HUDEP-2 (cell line): ENCODE data around the gene DHCR24.

Experiments
- DNase-seq, 76 experiments: peaks; one replicate each; lab custom pipeline; 2025; ENCODE audit not compliant: unreplicated experiment in 76 of 76; lab: John Stamatoyannopoulos, UW

Gene DHCR24

DNA sequence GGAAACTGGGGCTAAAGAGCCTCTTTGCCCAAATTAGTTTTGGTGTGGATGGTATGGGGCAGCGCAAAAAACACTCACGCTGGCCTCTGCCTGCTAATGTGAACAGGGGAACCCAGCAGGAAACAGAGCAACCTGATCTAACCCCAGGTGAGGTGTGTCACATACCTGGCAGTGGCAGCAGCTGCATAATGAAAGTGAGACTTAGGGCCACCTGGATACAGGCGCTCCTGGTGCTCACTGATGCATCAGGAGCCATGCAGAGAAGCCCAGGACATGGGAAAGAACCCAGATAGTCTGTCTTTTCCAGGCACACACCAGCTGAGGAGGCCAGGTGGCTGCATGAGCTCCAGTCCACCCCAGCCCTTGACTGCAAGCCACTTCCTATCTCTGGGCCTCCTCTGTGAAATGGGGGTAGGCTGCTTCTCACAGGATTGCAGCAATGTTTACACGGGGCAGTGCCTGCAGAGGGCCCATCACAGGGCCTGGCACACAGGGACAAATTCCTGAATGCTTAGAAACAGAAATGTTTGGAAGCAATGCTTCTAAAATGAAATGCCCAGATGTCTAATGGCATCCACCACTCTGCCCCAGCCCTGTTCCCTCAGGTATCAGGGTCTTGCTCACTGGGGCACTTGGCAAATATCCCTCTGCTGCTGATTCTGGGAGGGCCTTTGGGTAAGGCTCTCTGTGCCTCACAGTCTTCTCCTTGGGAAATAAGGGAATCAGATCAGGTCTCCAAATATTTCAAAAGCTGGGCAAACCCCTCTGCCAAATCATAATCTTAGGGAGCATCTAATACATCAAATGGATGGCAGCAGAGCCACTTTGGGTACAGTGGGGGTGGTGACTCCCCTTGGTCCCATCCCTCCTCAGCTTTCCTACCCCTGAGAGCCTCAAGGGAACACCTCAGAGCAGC is 19.9 kb downstream of the DHCR24 start:
- no peak for DNase-seq

- DNase-seq, result no peak
Observed at GRCh38 chr1:54865238-54866073, 21.5 kb downstream of the DHCR24 start.

- no peak for DNase-seq
Observed at GRCh38 chr1:54864460-54865208, 22.4 kb downstream of the DHCR24 start.

DNA sequence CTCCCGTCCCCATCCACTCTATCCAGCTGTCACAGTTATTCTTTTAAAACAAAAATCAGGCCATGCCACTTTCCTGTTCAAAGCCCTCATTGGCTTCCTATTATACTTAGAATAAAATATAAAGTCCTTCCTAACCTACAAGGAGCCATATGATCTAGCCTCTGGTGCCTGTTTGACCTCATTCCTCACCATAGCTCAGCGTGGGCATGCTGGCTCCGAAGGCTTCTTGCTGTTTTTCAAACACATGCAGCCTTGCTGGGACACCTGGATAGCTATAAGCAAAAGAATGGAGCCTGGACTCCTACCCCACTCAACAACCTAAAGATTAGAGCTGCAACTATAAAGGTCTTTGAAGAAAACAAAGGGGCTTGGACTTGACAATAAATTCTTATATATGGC is 23.7 kb downstream of the DHCR24 start:
- no peak for DNase-seq

DNA sequence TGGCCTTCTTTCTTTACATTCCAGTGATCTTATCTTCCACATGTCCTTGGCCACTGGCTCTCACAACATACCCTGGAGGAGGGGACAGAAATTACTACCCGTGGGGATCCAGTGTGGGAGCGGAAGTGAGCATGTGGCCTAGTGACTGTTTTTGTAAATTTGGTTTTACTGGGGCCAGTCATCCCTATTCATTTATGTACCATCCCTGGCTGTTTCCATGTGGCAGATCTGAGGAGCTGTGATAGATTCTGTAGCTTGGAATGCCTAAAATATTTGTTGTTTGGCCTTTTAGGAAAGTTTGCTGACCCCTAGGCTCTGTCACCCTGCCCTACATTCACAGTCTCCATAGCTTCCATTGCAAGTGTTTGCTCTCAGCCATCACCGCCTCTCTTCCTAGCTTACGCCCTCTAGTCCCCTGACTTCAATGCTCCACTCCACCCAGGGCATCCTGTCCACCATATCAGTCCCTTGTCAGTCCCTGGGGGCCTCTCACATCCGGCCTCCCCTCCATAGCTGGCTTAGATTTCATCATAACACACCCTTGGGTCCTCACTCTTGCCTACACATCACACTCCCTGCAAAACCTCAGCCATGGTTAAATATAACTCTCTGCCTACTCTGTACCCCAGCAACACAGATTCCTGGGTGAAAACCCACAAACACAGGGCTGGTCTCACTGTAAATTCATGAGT is 25.8 kb downstream of the DHCR24 start:
- peak in 5 of 76 experiments; percentile 13 to 38 (median 22) for DNase-seq

DNA sequence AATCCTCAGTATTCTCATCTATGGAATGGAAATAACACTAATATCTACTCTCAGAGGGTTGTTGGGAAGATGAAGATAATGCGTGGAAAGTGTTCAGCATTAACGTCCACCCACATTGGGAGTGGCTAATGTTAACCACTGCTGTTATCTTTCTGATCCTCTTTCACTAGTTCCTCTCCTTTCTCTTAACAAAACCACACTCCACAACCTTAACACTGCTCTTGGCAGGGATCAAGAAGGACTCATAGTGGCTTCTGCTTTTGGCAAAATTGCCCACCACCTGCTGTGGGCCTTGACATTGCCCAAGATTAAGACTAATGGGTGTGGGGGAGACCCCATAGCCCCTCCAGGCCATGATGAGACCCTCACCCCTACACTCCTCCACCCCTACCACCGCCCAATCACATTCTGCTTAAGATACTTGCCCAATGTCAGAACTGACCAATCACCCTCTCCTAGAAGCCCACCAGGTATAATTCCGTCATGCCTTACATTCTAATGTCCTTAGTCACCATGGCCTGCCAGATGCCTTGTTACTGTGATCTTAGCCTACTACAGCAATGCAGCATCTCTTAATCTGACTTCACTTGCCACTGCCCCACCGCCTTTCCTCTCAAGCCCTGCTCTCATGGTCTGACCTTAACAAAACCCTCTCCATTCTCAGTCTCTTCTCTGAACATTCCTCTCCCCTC is 27.1 kb downstream of the DHCR24 start:
- DNase-seq, result peak in 23 of 76 experiments; percentile 2 to 72 (median 32)

GRCh38 chr1:54857746-54858561 is 29.0 kb downstream of the DHCR24 start:
- no peak for DNase-seq

DNA sequence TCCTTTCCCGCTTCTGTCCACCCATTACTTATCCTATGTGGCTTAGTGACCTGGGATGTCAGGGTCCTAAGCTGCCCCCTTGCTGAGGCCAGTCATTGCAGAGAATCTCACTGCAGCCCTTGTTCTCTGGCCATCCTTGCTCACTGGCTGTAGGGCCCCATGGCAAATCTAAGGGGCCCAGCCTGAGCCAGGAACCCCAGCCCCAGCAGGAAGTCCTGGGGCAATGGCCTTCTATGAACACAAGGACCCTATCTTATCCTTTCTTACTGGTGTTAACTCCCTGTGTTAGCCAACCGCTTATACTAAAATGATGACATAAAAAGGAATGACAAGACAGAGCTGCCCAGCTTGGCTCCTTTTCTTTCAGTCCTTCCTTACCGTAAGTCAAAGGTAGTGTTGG is 29.9 kb downstream of the DHCR24 start:
- DNase-seq, result no peak

DNA sequence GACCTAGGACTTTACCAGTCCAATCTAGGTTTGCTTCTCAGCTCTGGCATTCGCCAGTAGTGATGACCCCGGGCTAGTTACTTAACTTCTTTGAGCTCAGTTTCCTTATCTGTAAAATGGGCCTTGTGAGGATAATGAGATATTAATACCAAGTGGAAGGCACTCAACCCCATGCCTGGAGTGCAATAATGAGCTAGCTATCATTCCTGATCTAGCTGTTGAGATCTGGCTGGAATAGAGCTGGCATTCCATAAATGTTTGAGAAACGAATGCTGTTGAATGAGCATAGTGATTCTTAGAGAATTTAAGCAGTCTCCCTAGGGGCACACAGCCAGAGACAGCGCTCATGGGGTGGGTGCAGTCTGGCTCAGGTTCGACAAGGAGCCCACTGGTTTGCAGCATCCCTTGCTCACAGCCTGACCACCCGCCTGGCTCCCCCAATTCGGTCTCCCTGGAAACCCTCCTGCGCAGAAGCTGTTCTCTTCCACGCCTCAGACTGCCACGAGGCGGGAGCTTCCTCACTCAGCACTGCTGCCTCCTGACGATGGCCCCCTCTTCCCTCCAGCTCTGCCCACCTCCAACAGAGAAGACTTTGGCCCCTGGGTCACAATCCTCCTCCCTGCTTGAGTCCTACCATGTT is 32.5 kb downstream of the DHCR24 start:
- DNase-seq, result no peak

DNA sequence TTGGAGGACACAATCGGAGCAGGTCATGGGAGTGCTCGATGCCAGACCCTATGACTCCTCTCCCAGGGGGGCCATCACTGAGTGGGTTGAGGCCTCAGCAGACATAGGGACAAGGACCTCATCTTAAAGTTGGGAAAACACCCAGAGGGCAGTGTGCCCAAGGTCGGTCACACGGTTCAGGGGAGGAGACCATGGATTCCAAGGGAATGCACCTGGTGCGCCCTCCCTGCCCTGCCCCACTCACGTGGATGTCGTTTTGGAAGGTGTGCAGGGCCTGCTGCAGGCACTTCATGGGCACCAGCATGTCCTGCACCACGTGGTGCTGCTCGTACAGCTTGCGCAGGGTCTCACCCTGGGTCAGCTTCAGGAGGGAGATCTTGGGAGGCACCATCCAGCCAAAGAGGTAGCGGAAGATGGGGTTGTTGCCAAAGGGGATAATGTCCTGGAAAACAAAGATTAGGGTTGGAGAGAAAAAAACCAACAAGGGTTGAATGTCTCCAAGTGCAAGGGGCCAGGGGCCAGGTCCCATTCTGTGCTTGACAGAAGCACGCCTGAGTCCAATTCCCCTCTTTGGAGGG is 33.1 kb downstream of the DHCR24 start:
- DNase-seq, result no peak

GRCh38 chr1:54853096-54853792 is 33.8 kb downstream of the DHCR24 start:
- DNase-seq, result no peak

DNA sequence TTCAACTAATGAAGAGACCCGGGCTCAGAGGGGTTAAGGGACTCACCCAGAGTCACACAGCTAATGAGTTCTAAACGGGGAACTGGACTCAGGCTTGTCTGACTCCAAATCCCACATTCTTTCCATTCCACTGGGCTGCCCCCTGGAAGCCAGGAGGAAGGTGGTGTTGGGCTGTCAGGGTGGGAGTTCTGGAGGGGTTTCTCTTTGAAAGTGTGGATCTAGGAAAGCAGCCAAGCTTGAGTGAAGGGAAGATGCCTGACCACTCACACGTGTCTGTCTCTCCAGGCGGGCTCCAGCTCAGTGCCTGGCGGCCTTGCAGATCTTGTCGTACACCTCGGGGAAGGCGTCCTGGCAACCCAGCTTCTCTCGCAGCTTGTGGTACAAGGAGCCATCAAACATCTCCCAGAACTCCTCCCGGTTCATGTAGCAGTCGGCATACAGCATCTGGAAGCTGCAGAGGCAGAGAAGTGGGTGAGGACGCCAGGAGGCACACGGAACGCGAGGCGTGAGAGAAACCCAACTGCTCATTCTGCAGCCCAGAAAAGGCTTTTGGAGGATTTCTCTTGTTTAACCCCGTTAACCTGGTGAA is 35.0 kb downstream of the DHCR24 start:
- DNase-seq, result no peak

DNA sequence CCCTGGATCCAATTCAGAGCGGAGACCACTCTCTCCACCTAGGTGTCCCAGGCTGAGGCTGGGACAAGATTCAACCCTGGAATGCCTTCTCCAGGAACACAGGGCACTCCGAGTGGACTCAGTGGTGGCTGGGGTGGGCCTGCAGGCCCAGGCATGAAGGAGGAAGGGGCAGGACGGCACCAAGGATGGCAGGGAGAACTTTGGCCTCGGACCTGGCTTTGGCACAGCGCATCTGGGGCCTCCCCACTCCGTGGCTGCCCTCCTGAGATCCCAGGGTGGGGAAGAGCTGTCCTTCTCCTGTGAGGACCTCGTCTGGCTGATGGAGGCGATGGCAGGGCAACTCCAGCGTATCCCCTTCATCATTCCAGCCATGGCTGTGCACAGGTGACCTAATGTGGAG is 35.6 kb downstream of the DHCR24 start:
- no peak for DNase-seq

- no peak for DNase-seq
Observed at GRCh38 chr1:54850737-54851136, 36.3 kb downstream of the DHCR24 start.

GRCh38 chr1:54850069-54850730 is 36.8 kb downstream of the DHCR24 start:
- DNase-seq, result no peak

DNA sequence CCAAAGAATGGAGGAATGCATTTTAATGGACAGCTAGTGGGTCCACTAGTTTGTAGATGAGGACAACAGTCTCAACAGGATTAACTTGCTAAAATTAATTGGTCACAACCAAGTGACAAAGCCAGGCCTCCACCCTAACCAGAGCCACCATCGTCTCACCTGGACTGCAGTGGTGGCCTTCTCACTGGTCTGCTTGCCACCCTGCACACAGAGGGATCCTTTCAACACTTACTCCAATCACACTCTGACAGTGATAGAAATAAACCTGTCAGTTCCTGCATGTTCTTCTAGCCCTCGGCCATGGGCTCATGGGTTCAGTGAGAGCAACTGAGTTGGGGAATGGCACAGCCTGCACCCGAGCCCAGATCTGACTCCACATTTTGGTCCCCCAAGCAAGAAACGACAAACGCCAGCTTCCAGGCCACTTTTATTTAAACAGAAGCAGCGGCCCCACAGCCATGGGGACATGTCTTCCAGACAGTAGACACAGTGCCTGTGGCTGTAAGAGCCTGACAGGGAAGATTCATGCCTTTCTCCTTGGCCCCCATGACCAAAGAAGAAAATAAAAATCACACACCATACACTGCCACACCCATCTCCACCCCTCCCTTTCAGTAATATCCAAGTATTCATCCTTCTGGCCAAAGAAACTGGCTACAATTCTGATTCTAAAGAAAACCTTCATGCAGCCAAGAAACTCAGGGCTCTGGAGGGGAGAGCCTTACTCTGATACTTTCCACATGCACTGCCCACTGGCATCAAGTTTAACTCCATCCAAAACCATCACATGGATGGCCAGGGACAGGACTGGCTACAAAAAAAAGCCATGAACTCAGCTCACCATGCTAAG is 37.6 kb downstream of the DHCR24 start:
- DNase-seq, result no peak
